ENCODE results near the gene FRMD5. TPM values are rescaled to one million over a fixed set of nuclear protein-coding genes. Genes with fewer than 3 reads are reported as not detected.

Gene FRMD5
- polyA plus RNA-seq, 1 donor from 2014 or later: 0.30 TPM

- H3K4me3 Mint-ChIP-seq: no peak overlapping the region
- H3K4me1 Mint-ChIP-seq: peaks cover 4 to 13% (median 7%) of the 10 kb centered on the region in 3 donors
- H3K27me3 Mint-ChIP-seq: peaks cover 4% of the 10 kb centered on the region
- H3K36me3 Mint-ChIP-seq: no peaks in the 10 kb centered on the region
- no peaks in the 10 kb centered on the region for H3K9me3 Mint-ChIP-seq
- no peak overlapping the region for H3K27ac Mint-ChIP-seq
These were observed 262.2 kb downstream of the FRMD5 start for GRCh38 chr15:43932907-43933306.

- no peaks in the 10 kb centered on the region for H3K9me3 Mint-ChIP-seq
- peaks cover 4% of the 10 kb centered on the region for H3K27me3 Mint-ChIP-seq
- no peak overlapping the region for H3K27ac Mint-ChIP-seq
- peaks cover 4 to 13% (median 7%) of the 10 kb centered on the region in 3 donors for H3K4me1 Mint-ChIP-seq
- H3K4me3 Mint-ChIP-seq: no peak overlapping the region
- H3K36me3 Mint-ChIP-seq: no peaks in the 10 kb centered on the region
These were observed 263.2 kb downstream of the FRMD5 start for GRCh38 chr15:43931790-43932435.

GRCh38 chr15:43931119-43931518 lies 264.0 kb downstream of the FRMD5 start:
- no peaks in the 10 kb centered on the region for H3K9me3 Mint-ChIP-seq
- H3K4me1 Mint-ChIP-seq: peaks cover 4 to 13% (median 7%) of the 10 kb centered on the region in 3 donors
- no peaks in the 10 kb centered on the region for H3K36me3 Mint-ChIP-seq
- no peak overlapping the region for H3K4me3 Mint-ChIP-seq
- H3K27me3 Mint-ChIP-seq: peaks cover 4% of the 10 kb centered on the region
- H3K27ac Mint-ChIP-seq: no peak overlapping the region

GRCh38 chr15:43930556-43930955 lies 264.5 kb downstream of the FRMD5 start:
- Mint-ChIP-seq H3K27ac (no peak overlapping the region), H3K9me3 (no peaks in the 10 kb centered on the region), H3K4me1 (peaks cover 4 to 13% (median 7%) of the 10 kb centered on the region in 3 donors), H3K4me3 (peak overlapping the region in 2 of 4 donors; percentile 29 to 47), H3K27me3 (peaks cover 4% of the 10 kb centered on the region), H3K36me3 (no peaks in the 10 kb centered on the region)

- peaks cover 4% of the 10 kb centered on the region for H3K27me3 Mint-ChIP-seq
- H3K27ac Mint-ChIP-seq: no peak overlapping the region
- no peaks in the 10 kb centered on the region for H3K9me3 Mint-ChIP-seq
These were observed 265.0 kb downstream of the FRMD5 start for GRCh38 chr15:43930079-43930478.

GRCh38 chr15:43928152-43928551 lies 266.9 kb downstream of the FRMD5 start:
- H3K4me3 Mint-ChIP-seq: no peak overlapping the region
- H3K27ac Mint-ChIP-seq: no peak overlapping the region
- H3K36me3 Mint-ChIP-seq: no peaks in the 10 kb centered on the region
- no peaks in the 10 kb centered on the region for H3K9me3 Mint-ChIP-seq
- H3K27me3 Mint-ChIP-seq: peaks cover 2% of the 10 kb centered on the region
- H3K4me1 Mint-ChIP-seq: peaks cover 4 to 13% (median 7%) of the 10 kb centered on the region in 3 donors

More at GRCh38 chr15:43930079-43930478, 265.0 kb downstream of the FRMD5 start:
- H3K4me3 Mint-ChIP-seq: peak overlapping the region in 2 of 4 donors; percentile 28 to 47
- H3K36me3 Mint-ChIP-seq: no peaks in the 10 kb centered on the region
- H3K4me1 Mint-ChIP-seq: peaks cover 4 to 13% (median 7%) of the 10 kb centered on the region in 3 donors

GRCh38 chr15:43927203-43927602 lies 267.9 kb downstream of the FRMD5 start:
- H3K4me1 Mint-ChIP-seq: peaks cover 4 to 13% (median 7%) of the 10 kb centered on the region in 3 donors
- H3K9me3 Mint-ChIP-seq: no peaks in the 10 kb centered on the region
- no peaks in the 10 kb centered on the region for H3K36me3 Mint-ChIP-seq
- H3K27me3 Mint-ChIP-seq: peaks cover 2% of the 10 kb centered on the region
- H3K27ac Mint-ChIP-seq: no peak overlapping the region
- H3K4me3 Mint-ChIP-seq: no peak overlapping the region

- Mint-ChIP-seq H3K4me3 (no peak overlapping the region), H3K4me1 (no peaks in the 10 kb centered on the region), H3K36me3 (no peaks in the 10 kb centered on the region), H3K9me3 (no peaks in the 10 kb centered on the region), H3K27ac (no peak overlapping the region), H3K27me3 (no peaks in the 10 kb centered on the region)
These were observed 271.5 kb downstream of the FRMD5 start for GRCh38 chr15:43923553-43923952.

GRCh38 chr15:43922021-43922420 lies 273.1 kb downstream of the FRMD5 start:
- H3K9me3 Mint-ChIP-seq: no peaks in the 10 kb centered on the region
- H3K4me1 Mint-ChIP-seq: no peaks in the 10 kb centered on the region
- no peak overlapping the region for H3K4me3 Mint-ChIP-seq
- no peak overlapping the region for H3K27ac Mint-ChIP-seq
- no peaks in the 10 kb centered on the region for H3K36me3 Mint-ChIP-seq
- H3K27me3 Mint-ChIP-seq: no peaks in the 10 kb centered on the region

GRCh38 chr15:43920815-43921214 lies 274.3 kb downstream of the FRMD5 start:
- no peaks in the 10 kb centered on the region for H3K27me3 Mint-ChIP-seq
- H3K9me3 Mint-ChIP-seq: no peaks in the 10 kb centered on the region
- H3K4me3 Mint-ChIP-seq: no peak overlapping the region
- H3K27ac Mint-ChIP-seq: no peak overlapping the region
- no peaks in the 10 kb centered on the region for H3K36me3 Mint-ChIP-seq
- no peaks in the 10 kb centered on the region for H3K4me1 Mint-ChIP-seq

- no peaks in the 10 kb centered on the region for H3K9me3 Mint-ChIP-seq
- H3K27me3 Mint-ChIP-seq: no peaks in the 10 kb centered on the region
- H3K36me3 Mint-ChIP-seq: no peaks in the 10 kb centered on the region
- no peak overlapping the region for H3K27ac Mint-ChIP-seq
- no peaks in the 10 kb centered on the region for H3K4me1 Mint-ChIP-seq
- no peak overlapping the region for H3K4me3 Mint-ChIP-seq
These were observed 274.8 kb downstream of the FRMD5 start for GRCh38 chr15:43920254-43920600.

- Mint-ChIP-seq H3K4me1 (no peaks in the 10 kb centered on the region), H3K27ac (no peak overlapping the region), H3K4me3 (no peak overlapping the region), H3K27me3 (no peaks in the 10 kb centered on the region), H3K36me3 (no peaks in the 10 kb centered on the region), H3K9me3 (no peaks in the 10 kb centered on the region)
These were observed 275.4 kb downstream of the FRMD5 start for GRCh38 chr15:43919540-43920253.

GRCh38 chr15:43918717-43919116 lies 276.4 kb downstream of the FRMD5 start:
- Mint-ChIP-seq H3K4me1 (no peaks in the 10 kb centered on the region), H3K27me3 (no peaks in the 10 kb centered on the region), H3K4me3 (no peak overlapping the region), H3K27ac (no peak overlapping the region), H3K9me3 (no peaks in the 10 kb centered on the region), H3K36me3 (peaks cover 2% of the 10 kb centered on the region)

GRCh38 chr15:43916326-43916660 lies 278.8 kb downstream of the FRMD5 start:
- Mint-ChIP-seq H3K4me3 (no peak overlapping the region), H3K9me3 (no peaks in the 10 kb centered on the region), H3K36me3 (peaks cover 2% of the 10 kb centered on the region), H3K27me3 (no peaks in the 10 kb centered on the region), H3K4me1 (peaks cover 0 to 3% (median 0%) of the 10 kb centered on the region in 3 donors), H3K27ac (no peak overlapping the region)

GRCh38 chr15:43915631-43916325 lies 279.3 kb downstream of the FRMD5 start:
- no peaks in the 10 kb centered on the region for H3K9me3 Mint-ChIP-seq
- no peaks in the 10 kb centered on the region for H3K27me3 Mint-ChIP-seq
- peaks cover 0 to 3% (median 0%) of the 10 kb centered on the region in 3 donors for H3K4me1 Mint-ChIP-seq
- peak overlapping the region in 1 of 3 donors; percentile 1 for H3K27ac Mint-ChIP-seq
- peaks cover 2% of the 10 kb centered on the region for H3K36me3 Mint-ChIP-seq
- H3K4me3 Mint-ChIP-seq: no peak overlapping the region
